Measurements from ENCODE around the gene SUPT6H.
"Not testable (repeated sequence)": the region's sequence is repeated elsewhere in the genome, so short reads cannot be mapped to it uniquely, and the experiment has no call there.

SUPT6H gene

GRCh38 chr17:28718333-28719020, 56.5 kb downstream of the SUPT6H start:
- DNase-seq (ENCODE audit: low read depth in 2 of 2) = no peak

GRCh38 chr17:28719021-28719433, 57.0 kb downstream of the SUPT6H start:
- no peak for DNase-seq (ENCODE audit: low read depth in 2 of 2)

- DNase-seq (ENCODE audit: low read depth in 2 of 2) = no peak
Observed at GRCh38 chr17:28720247-28720996, 58.4 kb downstream of the SUPT6H start.

GRCh38 chr17:28720997-28721329, 59.0 kb downstream of the SUPT6H start:
- DNase-seq (ENCODE audit: low read depth in 2 of 2) = not testable (repeated sequence)

- DNase-seq (ENCODE audit: low read depth in 2 of 2) = no peak
Observed at GRCh38 chr17:28722417-28723158, 60.6 kb downstream of the SUPT6H start.

- no peak for DNase-seq (ENCODE audit: low read depth in 2 of 2)
Observed at GRCh38 chr17:28723159-28723835, 61.3 kb downstream of the SUPT6H start.

- DNase-seq (ENCODE audit: low read depth in 2 of 2) = not testable (repeated sequence)
Observed at GRCh38 chr17:28723836-28724499, 62.0 kb downstream of the SUPT6H start.

- no peak for DNase-seq (ENCODE audit: low read depth in 2 of 2)
Observed at GRCh38 chr17:28724500-28725165, 62.6 kb downstream of the SUPT6H start.

GRCh38 chr17:28725166-28725659, 63.2 kb downstream of the SUPT6H start:
- peak in 1 of 2 experiments; percentile 32 for DNase-seq (ENCODE audit: low read depth in 2 of 2)

- peak in 1 of 2 experiments; percentile 61 for DNase-seq (ENCODE audit: low read depth in 2 of 2)
Observed at GRCh38 chr17:28725660-28726225, 63.7 kb downstream of the SUPT6H start.

- DNase-seq (ENCODE audit: low read depth in 2 of 2) = peak; percentile 60 to 76
Observed at GRCh38 chr17:28726226-28726626, 64.2 kb downstream of the SUPT6H start, which contains the start of gene TLCD1. TSS of gene TLCD1 (minus strand) at chr17:28726233. CDS start at chr17:28726097, 136 bp downstream.

GRCh38 chr17:28726627-28727491, 64.9 kb downstream of the SUPT6H start:
- DNase-seq (ENCODE audit: low read depth in 2 of 2) = peak; percentile 88 to 92

GRCh38 chr17:28728364-28729200, 66.6 kb downstream of the SUPT6H start, which contains the start of gene NEK8:
TSS of gene NEK8 (plus strand) at chr17:28728788. CDS start at chr17:28728814, 26 bp downstream.
- DNase-seq (ENCODE audit: low read depth in 2 of 2) = peak; percentile 92 to 99

GRCh38 chr17:28729950-28730330, 67.9 kb downstream of the SUPT6H start:
- no peak for DNase-seq (ENCODE audit: low read depth in 2 of 2)

GRCh38 chr17:28733346-28733745, 71.3 kb downstream of the SUPT6H start:
- DNase-seq (ENCODE audit: low read depth in 2 of 2) = no peak

- DNase-seq (ENCODE audit: low read depth in 2 of 2) = no peak
Observed at GRCh38 chr17:28734712-28735241, 72.8 kb downstream of the SUPT6H start.

GRCh38 chr17:28735242-28735722, 73.3 kb downstream of the SUPT6H start:
- DNase-seq (ENCODE audit: low read depth in 2 of 2) = no peak
